ENCODE measurements around the gene EIF4G3.

EIF4G3 gene

DNA sequence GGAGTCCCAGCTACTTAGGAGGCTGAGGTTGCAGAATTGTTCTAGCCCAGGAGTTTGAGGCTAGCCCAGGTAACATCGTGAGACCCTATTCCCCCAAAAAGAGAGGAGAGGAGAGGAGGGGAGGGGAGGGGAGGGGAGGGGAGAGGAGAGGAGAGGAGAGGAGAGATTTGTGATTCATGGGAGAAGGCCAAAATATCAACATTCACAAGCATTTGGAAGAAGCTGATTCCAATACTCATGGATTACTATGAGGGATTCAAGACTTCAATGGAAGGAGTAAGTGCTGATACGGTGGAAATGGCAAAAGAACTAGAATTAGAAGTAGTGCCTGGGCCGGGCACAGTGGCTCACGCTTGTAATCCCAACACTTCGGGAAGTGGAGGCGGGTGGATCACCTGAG, 187.8 kb downstream of the EIF4G3 start:
- DNase-seq, result no peak

GRCh38 chr1:20987831-20988825, 188.6 kb downstream of the EIF4G3 start:
- no peak for DNase-seq

DNA sequence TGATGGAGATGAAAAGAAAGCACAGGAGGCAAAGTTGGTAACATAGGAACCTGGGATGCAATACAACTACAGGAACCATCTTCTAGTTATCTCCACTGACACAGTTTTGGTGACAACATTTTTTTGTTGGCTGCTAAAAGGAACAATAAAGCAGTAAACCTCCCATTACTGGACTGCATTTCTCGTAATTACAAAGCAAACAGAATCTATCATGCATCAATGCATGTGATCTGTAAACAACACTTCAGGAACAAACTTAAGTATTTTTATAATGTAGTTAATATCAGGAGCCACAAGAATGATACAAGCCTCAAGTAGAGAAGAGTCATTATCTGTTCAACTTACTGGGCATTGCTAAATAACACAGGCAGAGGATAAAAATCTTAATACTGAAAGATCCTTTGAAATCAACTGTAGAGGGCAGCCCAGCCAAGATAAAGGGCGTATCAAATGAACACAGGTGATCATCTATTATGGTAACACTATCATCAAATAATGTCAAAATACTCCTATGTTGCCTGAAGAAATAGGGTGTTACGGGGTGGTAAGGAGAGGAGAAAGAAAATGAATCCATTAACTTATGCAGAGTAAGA, 193.3 kb downstream of the EIF4G3 start:
- no peak for DNase-seq

GRCh38 chr1:20982316-20982715, 194.4 kb downstream of the EIF4G3 start:
- DNase-seq, result peak; percentile 38

GRCh38 chr1:20981915-20982314, 194.8 kb downstream of the EIF4G3 start:
- DNase-seq, result peak; percentile 42

GRCh38 chr1:20980051-20980450, 196.6 kb downstream of the EIF4G3 start:
- DNase-seq, result no peak

DNA sequence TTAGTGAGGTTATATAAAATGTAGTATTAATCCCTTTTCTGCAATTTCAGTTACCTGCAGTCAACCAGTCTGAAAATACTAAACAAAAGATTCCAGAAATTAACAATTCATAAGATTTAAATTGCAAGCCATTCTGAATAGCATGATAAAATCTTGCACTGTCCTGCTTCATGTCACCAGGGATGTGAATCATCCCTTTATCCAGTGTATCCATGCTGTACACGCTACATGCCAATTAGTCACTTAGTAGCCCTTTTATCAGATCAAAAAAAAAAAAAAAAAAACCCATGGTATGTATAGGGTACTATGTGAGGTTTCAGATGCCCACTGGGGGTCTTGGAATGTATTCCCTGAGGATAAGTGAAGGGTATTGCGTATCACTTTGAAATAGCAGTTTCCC, 198.3 kb downstream of the EIF4G3 start:
- peak; percentile 25 for DNase-seq

- DNase-seq, result no peak
Measured at GRCh38 chr1:20975668-20976067, 201.0 kb downstream of the EIF4G3 start.

GRCh38 chr1:20974951-20975350, 201.7 kb downstream of the EIF4G3 start:
- no peak for DNase-seq

DNA sequence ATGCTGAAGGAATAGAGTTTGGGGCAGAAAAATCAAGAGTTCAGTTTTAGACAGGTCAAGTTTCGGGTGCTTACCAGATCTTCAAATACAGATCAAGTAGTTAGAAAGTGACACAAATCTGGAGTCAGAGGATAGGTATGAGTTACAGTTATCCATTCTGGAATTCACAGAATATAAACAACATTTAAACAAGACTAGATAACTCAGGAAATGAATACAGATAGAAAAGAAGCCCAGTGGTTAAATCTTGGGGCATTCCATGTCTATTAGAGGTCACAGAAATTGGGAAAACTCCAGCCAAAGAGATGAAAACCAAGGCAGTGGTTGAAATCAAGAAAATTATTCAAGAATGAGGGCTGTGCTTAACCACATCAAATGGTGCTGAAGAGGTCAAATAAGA, 202.6 kb downstream of the EIF4G3 start:
- peak; percentile 67 for DNase-seq

DNA sequence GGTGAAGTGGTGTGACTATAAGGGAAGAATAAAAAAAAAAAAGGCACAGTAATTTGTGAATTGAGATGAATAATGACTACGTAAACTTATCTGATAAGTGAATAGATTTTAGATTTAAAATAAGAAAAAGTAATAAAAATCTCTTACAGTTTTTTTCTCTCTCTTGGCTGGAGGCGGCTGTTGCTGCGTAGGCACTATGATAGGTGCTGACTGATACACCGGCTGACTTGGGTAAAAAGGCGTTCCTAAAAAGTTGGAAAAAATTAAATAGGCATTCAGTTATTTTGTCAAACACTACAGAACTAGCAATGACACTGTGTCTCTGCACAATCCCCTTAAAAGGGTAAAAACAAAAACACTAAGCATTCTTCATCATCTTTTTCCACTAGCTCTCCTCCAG, 203.8 kb downstream of the EIF4G3 start:
- no peak for DNase-seq

- DNase-seq, result no peak
Measured at GRCh38 chr1:20964540-20965484, 211.9 kb downstream of the EIF4G3 start.

- peak; percentile 22 for DNase-seq
Measured at GRCh38 chr1:20962576-20963258, 214.0 kb downstream of the EIF4G3 start.

DNA sequence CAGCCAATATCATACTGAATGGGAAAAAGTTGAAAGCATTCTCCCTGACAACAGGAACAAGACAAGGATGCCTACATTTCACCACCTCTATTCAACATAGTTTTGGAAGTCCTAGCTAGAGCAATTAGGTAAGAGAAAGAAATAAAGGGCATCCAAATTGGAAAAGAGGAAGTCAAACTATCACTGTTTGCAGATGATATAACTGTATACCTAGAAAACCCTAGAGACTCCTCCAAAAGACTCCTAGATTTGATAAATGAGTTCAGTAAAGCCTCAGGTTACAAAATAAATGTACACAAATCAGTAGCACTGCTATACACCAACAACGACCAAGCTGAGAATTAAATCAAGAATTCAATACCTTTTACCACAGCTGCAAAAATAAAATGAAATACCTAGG, 218.3 kb downstream of the EIF4G3 start:
- no peak for DNase-seq

DNA sequence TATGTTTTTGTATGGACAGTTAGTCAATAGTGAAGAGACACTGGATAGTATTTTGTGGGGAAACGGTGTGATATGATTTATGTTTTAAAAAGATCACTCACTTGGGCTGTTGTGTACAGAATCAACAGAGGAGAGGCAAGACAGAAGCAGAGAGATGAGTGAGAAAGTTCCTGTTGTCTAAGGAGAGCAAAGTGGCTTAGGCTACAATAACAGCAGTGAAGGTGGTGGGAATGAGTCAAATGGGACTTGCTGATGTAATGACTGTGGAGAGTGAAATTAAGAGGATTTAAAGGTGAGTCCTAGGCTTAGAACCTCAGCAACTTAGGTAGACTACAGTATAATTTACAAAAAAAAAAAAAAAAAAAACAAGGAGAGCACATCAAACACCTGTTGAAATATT, 220.4 kb downstream of the EIF4G3 start:
- no peak for DNase-seq

GRCh38 chr1:20950679-20951078, 226.0 kb downstream of the EIF4G3 start:
- no peak for DNase-seq

GRCh38 chr1:20949871-20950590, 226.7 kb downstream of the EIF4G3 start:
- no peak for DNase-seq

DNA sequence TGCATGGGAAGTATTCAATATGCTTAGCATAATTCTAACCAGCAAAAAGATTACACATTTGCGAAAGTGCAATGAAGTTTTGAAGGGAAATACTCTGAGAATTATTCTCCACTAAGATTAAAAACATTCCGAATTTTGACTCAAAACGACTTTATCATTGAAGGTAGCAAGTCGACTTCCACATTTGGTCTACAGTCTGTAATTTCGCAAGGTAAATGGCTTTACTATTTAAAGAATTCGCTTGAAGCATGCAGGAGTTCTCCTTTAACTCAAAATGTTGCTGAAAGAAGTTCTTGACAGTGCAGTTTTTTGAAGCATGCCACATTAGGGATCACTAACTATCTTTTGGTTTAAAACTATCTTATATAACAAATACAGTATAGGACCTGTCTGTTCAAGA, 228.6 kb downstream of the EIF4G3 start:
- DNase-seq, result peak; percentile 3

- no peak for DNase-seq
Measured at GRCh38 chr1:20947409-20947808, 229.3 kb downstream of the EIF4G3 start.

- no peak for DNase-seq
Measured at GRCh38 chr1:20936621-20937020, 240.1 kb downstream of the EIF4G3 start.

DNA sequence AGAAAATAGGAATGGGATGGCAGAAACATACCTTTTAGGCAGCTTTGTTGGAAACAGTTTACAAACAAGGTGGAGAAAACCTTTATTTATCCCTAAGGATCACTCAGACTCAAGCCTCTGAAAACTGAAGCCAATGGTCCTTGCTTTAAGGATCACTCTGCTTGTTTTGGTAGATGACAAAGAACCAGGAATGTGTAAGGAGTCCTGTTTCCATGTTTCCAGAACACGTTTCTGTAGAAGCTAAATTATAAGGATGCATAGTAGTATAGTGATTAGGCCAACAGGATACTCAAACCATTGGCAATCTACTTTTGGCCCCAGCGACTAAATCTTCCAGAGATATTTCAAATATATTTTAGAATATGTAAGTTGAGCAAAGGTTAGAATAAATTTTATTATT, 240.5 kb downstream of the EIF4G3 start:
- no peak for DNase-seq

DNA sequence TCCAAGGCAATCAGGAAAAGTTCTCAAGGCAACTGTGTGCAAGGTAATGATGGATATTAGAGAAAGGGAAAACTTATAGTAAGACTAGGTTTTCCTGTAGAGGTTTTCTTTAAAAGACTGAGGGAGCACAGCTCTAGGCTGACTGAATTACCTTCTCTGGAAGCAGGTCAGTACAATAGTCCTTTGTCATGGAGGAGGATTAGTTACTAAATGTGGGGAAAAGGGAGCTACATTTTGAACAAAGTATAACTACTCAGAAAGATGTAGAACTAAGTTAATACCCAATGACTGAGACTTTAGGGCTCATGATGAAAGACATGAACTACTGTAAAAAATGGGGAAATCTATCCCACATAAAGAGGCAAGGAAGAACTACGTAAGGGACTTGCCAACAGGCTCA, 241.0 kb downstream of the EIF4G3 start:
- DNase-seq, result no peak
